HEK293T (cell line): ENCODE measurements around the gene SIN3A.

Source experiments
- CTCF ChIA-PET: fragments of 350-600 bp; formaldehyde crosslinking; extraction: SDS; loops from one replicate; lab custom pipeline; 2021; ENCODE audit warnings: antibody characterized with exemption, inconsistent platforms; lab: Yijun Ruan, JAX
- POLR2A ChIA-PET: fragments of 350-600 bp; formaldehyde crosslinking; extraction: SDS; loops from one replicate; lab custom pipeline; 2020; ENCODE audit warnings: antibody characterized with exemption, inconsistent platforms; lab: Yijun Ruan, JAX
- DNase-seq: peaks from one replicate; pipeline ENCODE4 v3.0.0; 2012; ENCODE audit warnings: mixed read lengths; ENCODE audit errors: extremely low spot score
- ARNT ChIP-seq: fragments of 450-650 bp; IDR thresholded peaks from 2 replicates; pipeline ENCODE4 v1.6.1; 2017; ENCODE audit warnings: mild to moderate bottlenecking
- BHLHE40 ChIP-seq: fragments of 450-650 bp; IDR thresholded peaks from 2 replicates; pipeline ENCODE4 v1.6.1; 2016; ENCODE audit warnings: mild to moderate bottlenecking, moderate library complexity, borderline replicate concordance
- CTBP1 ChIP-seq: fragments of 450-650 bp; IDR thresholded peaks from 2 replicates; pipeline ENCODE4 v1.6.1; 2016; ENCODE audit warnings: borderline replicate concordance
- ELF4 ChIP-seq: fragments of 450-650 bp; IDR thresholded peaks from 2 replicates; pipeline ENCODE4 v1.6.1; 2017; ENCODE audit warnings: antibody characterized with exemption
- FOXA1 ChIP-seq: fragments of 450-650 bp; IDR thresholded peaks from 2 replicates; pipeline ENCODE4 v1.6.1; 2016; ENCODE audit warnings: mild to moderate bottlenecking
- FOXK2 ChIP-seq: fragments of 450-650 bp; IDR thresholded peaks from 2 replicates; pipeline ENCODE4 v1.6.1; 2016; ENCODE audit warnings: mild to moderate bottlenecking
- FOXM1 ChIP-seq: fragments of 450-650 bp; IDR thresholded peaks from 2 replicates; pipeline ENCODE4 v1.6.1; 2017; ENCODE audit warnings: mild to moderate bottlenecking, borderline replicate concordance
- HDGF ChIP-seq: fragments of 450-650 bp; IDR thresholded peaks from 2 replicates; pipeline ENCODE4 v1.6.1; 2017; ENCODE audit warnings: antibody characterized with exemption, borderline replicate concordance
- L3MBTL2 ChIP-seq: fragments of 450-650 bp; conservative IDR thresholded peaks from 2 replicates; pipeline ENCODE4 v1.6.1; 2016; ENCODE audit warnings: mild to moderate bottlenecking
- LEF1 ChIP-seq: fragments of 450-650 bp; IDR thresholded peaks from 2 replicates; pipeline ENCODE4 v1.6.1; 2017; ENCODE audit warnings: mild to moderate bottlenecking, borderline replicate concordance
- NFRKB ChIP-seq: fragments of 450-650 bp; IDR thresholded peaks from 2 replicates; pipeline ENCODE4 v1.6.1; 2016; ENCODE audit warnings: mild to moderate bottlenecking, moderate library complexity
- SP1 ChIP-seq: fragments of 450-650 bp; IDR thresholded peaks from 2 replicates; pipeline ENCODE4 v1.6.1; 2017
- SUZ12 ChIP-seq: fragments of 450-650 bp; IDR thresholded peaks from 2 replicates; pipeline ENCODE4 v1.6.1; 2016; ENCODE audit warnings: mild to moderate bottlenecking
- TARDBP ChIP-seq: fragments of 450-650 bp; IDR thresholded peaks from 2 replicates; pipeline ENCODE4 v1.6.1; 2016
- ZNF384 ChIP-seq: fragments of 450-650 bp; IDR thresholded peaks from 2 replicates; pipeline ENCODE4 v1.6.1; 2016
- TF ChIP-seq, protein P1 (sequence below): fragments of 450-650 bp; IDR thresholded peaks from 2 replicates; pipeline ENCODE4 v1.6.1; 2016

Gene SIN3A

DNA sequence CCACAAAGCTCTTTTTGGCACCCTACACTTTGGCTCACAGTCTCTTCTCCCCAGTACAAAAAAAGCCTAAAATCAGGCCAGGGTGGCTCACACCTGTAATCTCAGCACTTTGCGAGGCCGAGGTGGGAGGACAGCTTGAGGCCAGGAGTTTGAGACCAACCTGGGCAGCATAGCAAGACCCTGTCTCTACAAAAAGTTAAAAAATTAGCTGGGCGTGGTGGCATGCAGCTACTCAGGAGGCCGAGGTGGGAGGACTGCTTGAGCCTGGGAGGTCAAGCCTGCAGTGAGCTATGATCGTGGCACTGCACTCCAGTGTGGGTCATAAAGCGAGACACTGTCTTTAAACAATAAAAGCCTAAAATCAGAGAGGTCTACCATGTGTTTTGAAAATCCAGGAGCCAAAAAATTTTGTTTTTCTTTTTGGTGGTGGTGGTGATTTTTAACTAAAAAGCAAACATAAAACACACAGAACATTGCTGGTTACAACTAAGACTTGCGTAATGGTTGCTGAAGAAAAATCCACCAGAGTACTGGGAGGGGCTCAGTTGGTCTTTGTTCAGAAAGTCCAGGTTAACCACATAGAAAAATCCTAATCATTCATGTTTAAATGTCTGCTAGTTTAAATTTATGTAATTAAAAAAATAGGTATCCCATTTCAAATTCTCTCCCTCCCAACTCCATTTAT lies 81.5 kb downstream of the SIN3A start:
- TF ChIP-seq ARNT (no peak), SUZ12 (no peak), CTBP1 (no peak), ELF4 (no peak), FOXA1 (no peak), FOXK2 (no peak), HDGF (no peak), ZNF384 (no peak), LEF1 (no peak), TARDBP (no peak)
- TF ChIP-seq, protein P1, sequence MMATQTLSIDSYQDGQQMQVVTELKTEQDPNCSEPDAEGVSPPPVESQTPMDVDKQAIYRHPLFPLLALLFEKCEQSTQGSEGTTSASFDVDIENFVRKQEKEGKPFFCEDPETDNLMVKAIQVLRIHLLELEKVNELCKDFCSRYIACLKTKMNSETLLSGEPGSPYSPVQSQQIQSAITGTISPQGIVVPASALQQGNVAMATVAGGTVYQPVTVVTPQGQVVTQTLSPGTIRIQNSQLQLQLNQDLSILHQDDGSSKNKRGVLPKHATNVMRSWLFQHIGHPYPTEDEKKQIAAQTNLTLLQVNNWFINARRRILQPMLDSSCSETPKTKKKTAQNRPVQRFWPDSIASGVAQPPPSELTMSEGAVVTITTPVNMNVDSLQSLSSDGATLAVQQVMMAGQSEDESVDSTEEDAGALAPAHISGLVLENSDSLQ, result no peak
- POLR2A ChIA-PET, result interaction anchor here (1.7 to 5.9 kb wide), 8 partner anchors 15 to 277 kb away, joined by 4 to 139 read pairs (median 22); partner anchors contain the start of genes COMMD4, IMP3, PTPN9 and SIN3A
- CTCF ChIA-PET, result no interaction called here
- DNase-seq, result no peak

DNA sequence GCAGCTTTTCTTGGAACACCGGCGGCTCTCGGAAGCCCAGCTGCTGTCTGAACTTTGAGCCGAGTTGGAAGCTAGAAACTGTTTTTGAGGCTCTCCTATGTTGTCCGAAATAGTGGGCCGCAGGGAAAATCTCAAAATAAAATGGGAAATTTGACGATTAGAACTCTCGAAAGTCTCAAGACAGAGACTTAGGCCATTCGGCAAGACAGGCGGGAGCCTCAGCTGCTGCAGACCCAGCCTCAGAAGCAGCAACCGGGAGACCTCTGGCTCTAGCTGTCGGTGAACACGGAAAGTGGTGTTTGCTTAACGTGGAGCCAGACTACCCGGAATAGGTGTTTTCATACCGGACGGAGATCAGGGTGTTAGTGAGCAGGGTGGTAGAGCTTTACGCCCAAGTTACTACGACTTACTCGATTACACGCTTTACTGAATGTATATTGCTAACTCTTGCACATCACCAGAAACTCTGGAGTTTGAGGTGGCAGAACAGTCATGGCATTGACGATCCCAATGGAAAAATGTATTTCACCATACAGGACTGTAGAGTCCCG lies 82.7 kb downstream of the SIN3A start:
- CTCF ChIA-PET, result interaction anchor here (0.8 to 2.9 kb wide), 16 partner anchors 14 to 434 kb away, joined by 3 to 24 read pairs (median 5); partner anchors contain the start of genes IMP3, SIN3A and SNX33
- POLR2A ChIA-PET, result interaction anchor here (0.8 to 5.9 kb wide), 35 partner anchors 9 to 592 kb away, joined by 3 to 139 read pairs (median 5); partner anchors contain the start of genes COMMD4, IMP3, NEIL1 and PPCDC
- TF ChIP-seq SUZ12, result no peak
- TF ChIP-seq SP1, result no peak
- no peak for TF ChIP-seq BHLHE40
- no peak for TF ChIP-seq ZNF384
- no peak for TF ChIP-seq L3MBTL2
- no peak for TF ChIP-seq CTBP1
- TF ChIP-seq TARDBP, result no peak
- TF ChIP-seq ARNT, result no peak
- TF ChIP-seq ELF4, result no peak
- TF ChIP-seq, protein P1, result no peak
- no peak for TF ChIP-seq NFRKB
- no peak for TF ChIP-seq FOXA1
- TF ChIP-seq FOXK2, result no peak
- TF ChIP-seq LEF1, result no peak
- no peak for TF ChIP-seq HDGF
- no peak for DNase-seq

DNA sequence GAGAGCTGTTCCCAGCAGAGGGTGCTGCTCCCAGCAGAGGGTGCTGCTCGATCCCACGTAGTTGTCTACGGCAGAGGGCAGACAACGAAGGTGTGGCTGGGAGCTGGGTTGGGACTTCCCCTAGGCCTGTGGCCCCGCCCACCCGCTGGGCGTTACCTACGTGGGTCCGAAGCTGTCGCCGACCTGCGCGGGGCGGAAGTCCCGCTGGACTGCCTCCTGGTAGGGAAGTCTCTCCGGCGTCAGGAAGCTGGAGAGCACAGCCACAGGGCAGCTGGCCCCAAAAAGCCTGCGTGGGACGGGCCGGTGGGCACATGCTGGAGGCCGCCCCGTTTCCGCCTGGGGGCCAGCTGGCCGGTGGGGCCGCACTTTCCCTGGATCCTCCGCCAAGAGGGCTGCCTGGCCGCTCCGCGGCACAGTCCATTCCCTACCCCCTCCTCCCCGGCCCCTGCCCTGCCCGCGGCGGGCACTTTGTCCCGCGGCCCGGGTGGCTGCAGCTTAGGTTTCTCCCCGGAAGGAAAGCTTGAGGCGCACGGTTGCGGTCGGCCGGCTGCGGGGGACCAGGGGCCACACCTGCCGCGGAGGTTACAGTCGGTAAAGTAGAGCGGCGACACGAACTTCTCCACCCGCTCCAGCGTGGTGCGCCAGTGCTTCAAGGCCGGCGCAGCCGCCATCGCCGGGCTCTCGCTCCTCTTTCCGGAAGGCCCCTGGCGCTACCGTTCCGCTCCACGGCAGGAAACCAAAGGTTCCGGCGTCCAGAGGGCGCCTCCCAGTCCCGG lies 83.4 kb downstream of the SIN3A start, which contains the start of gene MAN2C1:
TSS of gene MAN2C1 (minus strand) at position 695 of the 776 bp plus-strand sequence. CDS start at position 671, 24 bp downstream.
- ChIA-PET CTCF (interaction anchor here (0.5 to 2.9 kb wide), 32 partner anchors 10 to 712 kb away, joined by 3 to 24 read pairs (median 4); partner anchors contain the start of genes IMP3, SIN3A and SNX33), POLR2A (interaction anchor here (0.5 to 5.9 kb wide), 43 partner anchors 8 to 591 kb away, joined by 3 to 139 read pairs (median 4); partner anchors contain the start of genes COMMD4, IMP3, NEIL1 and PPCDC)
- DNase-seq, result peak; percentile 98
- TF ChIP-seq CTBP1 (peak; percentile 94), FOXA1 (no peak), TARDBP (0 out of 2 replicates have a peak, but pooled peaks have one; percentile 25), HDGF (no peak), ZNF384 (no peak), ELF4 (peak; percentile 70), SUZ12 (no peak), FOXM1 (peak; percentile 50; the same call in 1 of the 2 replicates), NFRKB (peak; percentile 79), ARNT (peak; percentile 76), LEF1 (peak; percentile 75; the same call in 1 of the 2 replicates), FOXK2 (no peak), SP1 (no peak), BHLHE40 (no peak)
- TF ChIP-seq, protein P1, result no peak

DNA sequence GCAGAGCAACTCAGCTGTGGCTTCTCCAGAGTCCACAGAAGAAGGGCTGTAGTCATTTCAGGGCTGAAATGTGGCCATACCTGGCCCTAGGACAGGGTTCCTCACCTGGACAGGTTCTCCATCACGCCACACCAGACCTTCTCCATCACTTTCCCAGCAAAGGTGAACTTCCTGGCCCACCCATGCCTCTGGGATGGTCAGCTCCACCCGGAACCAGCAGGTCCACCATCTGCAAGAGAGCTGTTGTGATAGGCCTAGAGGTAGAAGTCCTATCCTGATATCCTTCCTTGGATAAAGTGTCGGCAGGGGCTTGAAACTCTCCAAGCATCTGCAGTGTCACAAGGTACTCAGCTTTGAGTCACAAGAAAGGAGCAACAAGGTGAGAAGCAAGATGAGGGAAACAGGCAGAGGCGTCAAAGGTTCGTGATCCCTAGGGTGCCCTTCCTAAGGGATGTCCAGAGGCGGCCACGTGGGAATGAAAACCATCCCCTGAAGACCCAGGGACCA lies 84.0 kb downstream of the SIN3A start:
- no peak for DNase-seq
- ChIA-PET POLR2A (interaction anchor here (0.5 to 5.9 kb wide), 33 partner anchors 7 to 590 kb away, joined by 3 to 139 read pairs (median 6); partner anchors contain the start of genes COMMD4, IMP3, NEIL1 and SIN3A), CTCF (interaction anchor here (0.7 to 2.9 kb wide), 25 partner anchors 11 to 474 kb away, joined by 3 to 24 read pairs (median 4); partner anchors contain the start of genes IMP3, SIN3A and SNX33)
- TF ChIP-seq, protein P1, result no peak
- peak; percentile 89 for TF ChIP-seq L3MBTL2
- no peak for TF ChIP-seq TARDBP
